HepG2 (cell line): ENCODE data around the gene PIGK. TPM values are rescaled to one million over a fixed set of nuclear protein-coding genes. Genes with fewer than 3 reads are reported as not detected.

Experiments
- MXI1 ChIP-seq: IDR thresholded peaks from 3 replicates; pipeline ENCODE4 v1.6.1; 2012; ENCODE audit warnings: low read depth, low read length, inconsistent platforms, borderline replicate concordance
- RBM39 ChIP-seq: fragments of 200-400 bp; formaldehyde crosslinking; IDR thresholded peaks from one replicate; pipeline ENCODE4 v1.6.1; 2018; ENCODE audit warnings: antibody characterized with exemption, mild to moderate bottlenecking, low read depth, low read length; ENCODE audit not compliant: poor library complexity, severe bottlenecking
- RELA ChIP-seq: sonication (generic); formaldehyde crosslinking; IDR thresholded peaks from 2 replicates; pipeline ENCODE4 v1.4.0; 2020; ENCODE audit warnings: missing genetic modification reagents
- SALL2 ChIP-seq: sonication (generic); formaldehyde crosslinking; IDR thresholded peaks from 2 replicates; pipeline ENCODE4 v1.8.1; 2023; ENCODE audit warnings: mild to moderate bottlenecking, missing genetic modification reagents, inconsistent platforms
- TFAP4 ChIP-seq: sonication (generic); IDR thresholded peaks from 2 replicates; pipeline ENCODE4 v1.6.1; 2016; ENCODE audit warnings: low read depth, borderline replicate concordance
- ZBTB7B ChIP-seq: sonication (generic); formaldehyde crosslinking; IDR thresholded peaks from 2 replicates; pipeline ENCODE4 v1.4.0; 2020; ENCODE audit warnings: missing genetic modification reagents
- ZNF142 ChIP-seq: sonication (generic); formaldehyde crosslinking; IDR thresholded peaks from 2 replicates; pipeline ENCODE4 v1.4.0; 2020; ENCODE audit warnings: missing genetic modification reagents
- ZNF224 ChIP-seq: sonication (generic); formaldehyde crosslinking; IDR thresholded peaks from 2 replicates; pipeline ENCODE4 v1.5.0; 2020; ENCODE audit warnings: mild to moderate bottlenecking, missing genetic modification reagents
- ZNF253 ChIP-seq: sonication (generic); formaldehyde crosslinking; IDR thresholded peaks from 2 replicates; pipeline ENCODE4 v1.8.0; 2022; ENCODE audit warnings: mild to moderate bottlenecking, missing genetic modification reagents, borderline replicate concordance
- polyA plus RNA-seq, 8 experiments: library from polyadenylated mRNA; depleted of rRNA in 3 of 8; stranded (reverse) in 7 of 8; unstranded in 1 of 8; fragments of >200 nt; fragmentation: Illumina TruSeq in 4 of 8; extraction: Trizol in 4 of 8; gene quantifications; 2 replicates each; pipeline versions ENCODE4 v1.2.1 to v1.2.3, GENCODE V29; 2011 to 2016; ENCODE audit warnings: low read depth in 4 of 8, missing spikeins in 1 of 8, mixed read lengths in 1 of 8; ENCODE audit not compliant: insufficient read depth in 1 of 8
- total RNA-seq, 5 experiments: library from RNA; depleted of rRNA; stranded (reverse); fragments of >200 nt; fragmentation: Illumina TruSeq; extraction: Trizol; gene quantifications; 2 replicates each; pipeline ENCODE4 v1.2.3, GENCODE V29; 2016; ENCODE audit warnings: low read depth in 1 of 5
- TF ChIP-seq, protein P1 (sequence below): sonication (generic); formaldehyde crosslinking; IDR thresholded peaks from 2 replicates; pipeline ENCODE4 v1.8.1; 2023; ENCODE audit warnings: mild to moderate bottlenecking, moderate library complexity, missing genetic modification reagents

PIGK gene
- total and polyA plus RNA-seq, 2 of the 13 experiments (the other 11 are each of a cell fraction or from before 2014, with no cell fraction given) = 14.7 to 38.5 TPM

- TF ChIP-seq ZNF142 = no peak
- TF ChIP-seq SALL2 (CRISPR knock-in tag) = no peak
- no peak for TF ChIP-seq TFAP4
- no peak for TF ChIP-seq MXI1
- no peak for TF ChIP-seq ZBTB7B (CRISPR knock-in tag)
- no peak for TF ChIP-seq ZNF224 (CRISPR knock-in tag)
- TF ChIP-seq RELA (CRISPR knock-in tag) = no peak
- TF ChIP-seq ZNF253 (CRISPR knock-in tag) = no peak
- TF ChIP-seq, protein P1, sequence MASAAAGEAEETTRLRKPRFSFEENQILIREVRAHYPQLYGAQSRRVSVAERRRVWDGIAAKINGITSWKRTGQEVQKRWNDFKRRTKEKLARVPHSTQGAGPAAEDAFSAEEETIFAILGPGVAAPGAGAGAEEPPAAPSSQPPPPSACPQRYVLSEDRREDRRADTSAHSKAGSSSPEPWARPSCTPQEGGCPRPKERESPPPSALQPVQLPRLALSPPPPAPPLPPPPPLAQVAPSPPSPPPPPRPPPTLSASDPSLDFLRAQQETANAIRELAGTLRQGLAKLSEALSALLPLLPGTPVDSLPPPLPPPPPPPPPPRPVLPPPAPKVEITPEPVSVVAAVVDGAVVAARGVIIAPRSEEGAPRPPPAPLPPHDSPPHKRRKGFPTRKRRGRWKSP (CRISPR knock-in tag) = no peak
- no peak for TF ChIP-seq RBM39
Observed at GRCh38 chr1:77047575-77047974, 171.7 kb downstream of the PIGK start (continued).
